ENCODE data around the gene ACRBP.

The ACRBP gene

DNA sequence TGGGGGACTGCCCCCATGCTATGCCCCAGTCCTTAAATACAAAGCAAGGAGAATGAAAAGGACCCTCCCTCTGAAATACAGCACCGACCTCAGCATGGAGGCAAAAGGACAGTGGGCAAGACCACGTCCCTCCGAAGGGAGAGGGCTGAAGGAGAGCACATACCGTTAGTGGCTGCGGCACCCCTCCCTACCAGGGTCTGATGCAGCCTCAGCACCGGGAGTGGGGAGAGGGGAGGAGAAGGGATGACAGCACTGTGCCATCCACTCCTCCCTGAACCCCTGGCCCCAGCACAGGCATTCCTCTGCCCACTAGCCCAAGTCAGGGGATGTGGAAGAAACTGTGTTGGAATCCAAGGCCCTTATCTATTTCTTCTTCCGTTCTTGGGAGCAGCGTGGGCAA is 3.6 kb upstream of the ACRBP start:
- DNase-seq (ENCODE audit: low read depth, low spot score), result no peak
- H3K27ac ChIP-seq, result no peak overlapping the region

DNA sequence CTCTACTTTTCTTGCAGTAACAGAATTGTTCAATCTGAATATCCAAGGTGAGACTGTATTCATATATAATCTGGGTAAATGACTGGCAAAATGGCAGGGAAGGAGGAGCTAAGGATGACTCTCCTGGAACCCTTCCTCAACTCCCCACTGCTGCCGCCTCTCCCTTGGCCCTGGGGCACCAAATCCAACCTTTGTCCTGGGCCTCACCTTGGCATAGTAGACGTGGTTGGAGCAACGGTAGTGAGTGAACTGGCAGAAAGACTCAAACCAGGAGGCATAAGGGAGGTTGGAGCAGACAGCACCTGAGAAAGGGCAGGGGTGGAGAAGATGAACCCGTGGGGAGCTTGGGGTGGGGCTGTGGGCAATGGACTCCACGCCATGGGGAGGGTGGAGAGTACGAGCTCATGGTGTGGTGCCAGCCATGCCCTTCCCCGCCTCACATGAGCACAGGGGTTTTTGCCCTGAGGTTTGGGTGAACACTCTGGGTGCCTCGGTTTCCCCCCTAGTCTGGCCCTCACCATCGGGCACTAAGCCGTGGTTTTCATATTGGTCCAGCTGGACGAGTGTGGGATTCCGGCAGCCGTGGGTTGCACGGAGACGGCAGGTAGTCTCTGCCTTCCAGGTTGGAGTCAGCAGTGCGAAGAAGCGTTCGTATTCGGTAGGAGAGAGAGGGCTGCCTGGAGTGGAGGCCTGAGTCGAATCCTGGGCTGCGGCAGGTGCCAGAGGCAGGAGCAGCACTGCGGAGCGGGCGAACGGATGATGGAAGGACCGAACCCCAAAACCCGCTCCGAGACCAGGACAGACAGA is 753 bp downstream of the ACRBP start:
- H3K27ac ChIP-seq, result no peak overlapping the region
- DNase-seq (ENCODE audit: low read depth, low spot score), result no peak

DNA sequence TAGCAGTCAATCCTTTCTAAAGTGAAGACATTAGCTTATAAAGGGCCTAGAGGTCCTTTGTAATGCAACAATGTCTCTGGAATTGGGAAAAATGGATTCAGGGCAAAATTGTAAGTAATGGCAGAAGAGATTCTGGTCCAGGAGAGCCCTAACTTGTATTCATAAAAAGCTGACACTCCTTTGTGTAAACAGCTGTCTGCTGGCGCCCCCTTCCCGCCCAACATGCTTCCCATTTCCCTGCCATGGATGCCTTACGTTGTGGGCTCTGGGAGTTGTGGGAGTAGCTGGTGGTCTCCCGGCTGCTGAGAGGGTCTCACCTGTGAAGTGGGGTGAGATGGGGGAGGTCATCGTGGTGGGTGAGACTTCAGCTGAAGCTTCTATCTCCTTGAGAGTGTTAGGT is 2.3 kb downstream of the ACRBP start:
- no peak for DNase-seq (ENCODE audit: low read depth, low spot score)
- H3K27ac ChIP-seq, result no peak overlapping the region

DNA sequence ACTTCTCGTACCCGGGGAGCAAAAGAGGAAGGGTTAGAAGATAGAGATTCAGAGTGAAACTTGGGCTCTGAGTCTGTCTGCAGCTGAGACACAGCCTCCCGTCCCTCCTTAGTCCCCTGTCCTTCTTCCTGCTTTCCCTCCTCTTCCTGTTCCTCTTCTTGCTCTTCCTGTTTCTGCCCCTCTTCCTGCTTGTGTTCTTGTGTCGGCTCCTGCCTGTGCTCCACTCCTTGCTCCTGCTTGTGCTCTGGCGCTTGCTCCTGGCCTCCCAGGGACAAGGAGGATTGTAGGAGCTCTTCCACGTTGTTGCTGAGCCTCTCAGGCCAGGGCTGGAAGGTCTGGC is 3.0 kb downstream of the ACRBP start:
- H3K27ac ChIP-seq, result no peak overlapping the region
- DNase-seq (ENCODE audit: low read depth, low spot score), result no peak

DNA sequence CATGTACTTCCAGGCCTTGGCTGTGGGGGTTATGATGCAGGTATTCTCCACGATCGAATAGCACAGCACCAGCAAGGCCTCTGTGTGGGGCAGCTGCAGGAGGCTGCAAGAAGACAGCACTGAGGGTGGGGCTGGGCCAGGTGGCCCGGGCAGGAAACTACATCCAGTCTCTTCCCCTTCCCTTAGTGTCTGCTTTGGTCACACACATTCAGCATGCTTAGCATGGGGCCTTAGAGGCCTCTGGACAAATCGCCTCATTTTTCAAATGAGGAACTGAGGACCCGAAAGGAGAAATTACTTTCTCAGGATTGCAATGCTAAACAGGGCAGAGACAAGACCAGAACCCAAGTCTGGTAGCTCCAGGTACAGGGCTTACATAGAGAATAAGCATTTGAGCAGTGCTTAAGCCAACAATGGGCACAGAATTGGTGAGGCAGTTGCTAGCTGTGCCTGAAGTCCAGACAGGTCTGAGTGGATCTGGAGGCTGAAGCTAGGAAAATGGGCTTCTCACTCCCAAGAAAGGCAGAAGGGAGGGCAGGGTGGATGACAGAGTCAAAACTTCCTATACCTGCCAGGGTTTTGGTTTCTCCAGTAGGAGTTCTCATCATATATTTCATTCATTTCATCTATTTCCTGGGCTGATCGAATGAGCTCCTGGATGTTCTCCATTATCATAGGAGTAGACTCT is 3.5 kb downstream of the ACRBP start:
- DNase-seq (ENCODE audit: low read depth, low spot score), result no peak
- no peak overlapping the region for H3K27ac ChIP-seq

DNA sequence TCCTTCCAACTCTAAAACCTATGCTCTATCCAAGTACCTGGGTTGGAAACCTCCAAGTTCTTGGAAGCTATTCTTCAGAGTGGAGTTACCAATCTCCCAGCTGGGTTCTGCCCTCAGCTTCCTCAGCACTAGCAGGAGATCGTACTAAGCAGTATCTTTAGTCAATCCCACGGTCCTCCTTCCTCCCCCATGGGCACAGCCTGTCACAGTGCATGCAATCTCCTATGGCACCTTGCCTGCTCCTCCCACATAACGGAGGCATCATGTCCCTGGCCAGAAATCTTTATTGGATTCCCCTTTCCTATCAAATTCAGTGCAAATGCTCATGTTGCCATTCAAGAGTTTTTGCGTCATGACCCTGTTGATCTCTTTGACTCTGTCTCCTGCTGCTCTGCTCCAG is 6.1 kb downstream of the ACRBP start:
- DNase-seq (ENCODE audit: low read depth, low spot score), result no peak

DNA sequence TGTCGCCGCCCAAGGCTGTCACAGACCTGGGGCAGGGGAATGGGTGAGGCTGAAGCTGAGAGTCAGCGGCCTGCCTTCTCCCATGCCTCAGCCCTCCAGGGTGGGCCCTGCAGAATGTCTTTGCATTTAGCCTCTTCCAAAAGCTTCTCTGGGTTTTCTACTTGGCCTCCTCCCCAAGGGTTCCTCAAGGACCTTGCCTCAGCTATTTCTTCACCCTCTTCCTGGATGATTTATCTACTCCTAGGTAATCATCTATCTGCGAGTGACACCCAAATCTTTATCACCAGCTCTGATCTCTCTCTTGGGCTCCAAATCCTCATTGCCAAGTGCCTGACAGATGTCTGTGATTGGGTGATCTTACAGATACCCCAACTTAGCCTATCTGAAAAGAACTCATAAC is 6.7 kb downstream of the ACRBP start:
- no peak for DNase-seq (ENCODE audit: low read depth, low spot score)
- H3K27ac ChIP-seq, result no peak overlapping the region

More for the DNA sequence above, 6.1 kb downstream of the ACRBP start:
- H3K27ac ChIP-seq, result no peak overlapping the region

GRCh38 chr12:6639151-6639801 is 8.0 kb downstream of the ACRBP start:
- no peak for DNase-seq (ENCODE audit: low read depth, low spot score)
- H3K27ac ChIP-seq, result no peak overlapping the region

GRCh38 chr12:6638305-6638704 is 8.9 kb downstream of the ACRBP start:
- no peak for DNase-seq (ENCODE audit: low read depth, low spot score)
- no peak overlapping the region for H3K27ac ChIP-seq

GRCh38 chr12:6635856-6636531 is 11.2 kb downstream of the ACRBP start, which contains the start of gene LPAR5:
Gene LPAR5, minus strand, starts transcription at chr12:6635959. Its CDS starts 14,711 bp downstream, at chr12:6621248.
- peak within 1 kb of the TSS; percentile 77 for H3K27ac ChIP-seq
- peak; percentile 43 for DNase-seq (ENCODE audit: low read depth, low spot score)

GRCh38 chr12:6635375-6635855 is 11.8 kb downstream of the ACRBP start:
- H3K27ac ChIP-seq, result peak overlapping the region; percentile 77
- DNase-seq (ENCODE audit: low read depth, low spot score), result no peak

- no peak overlapping the region for H3K27ac ChIP-seq
- DNase-seq (ENCODE audit: low read depth, low spot score), result no peak
Observed at GRCh38 chr12:6632026-6632983, 14.9 kb downstream of the ACRBP start.

DNA sequence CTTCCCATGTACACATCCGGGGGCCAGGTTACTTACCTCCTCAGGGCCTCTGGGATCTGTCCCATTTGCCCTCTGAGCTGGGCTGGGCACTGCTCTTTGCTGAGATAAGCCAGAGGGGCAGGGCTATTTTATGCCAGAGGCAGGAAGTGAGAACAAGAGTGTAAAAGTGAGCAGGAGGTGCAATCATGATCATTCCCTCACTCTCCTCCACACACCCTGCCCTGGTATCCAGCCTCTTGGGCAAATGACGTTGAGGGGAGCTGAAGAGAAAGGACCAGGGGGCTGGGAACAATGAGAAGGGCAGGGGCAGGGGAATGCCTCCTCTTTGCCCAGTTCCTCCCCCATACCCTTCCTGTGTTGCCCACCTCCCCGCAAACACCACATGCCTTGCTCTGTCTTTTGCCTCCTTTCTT is 15.7 kb downstream of the ACRBP start:
- no peak overlapping the region for H3K27ac ChIP-seq
- no peak for DNase-seq (ENCODE audit: low read depth, low spot score)

DNA sequence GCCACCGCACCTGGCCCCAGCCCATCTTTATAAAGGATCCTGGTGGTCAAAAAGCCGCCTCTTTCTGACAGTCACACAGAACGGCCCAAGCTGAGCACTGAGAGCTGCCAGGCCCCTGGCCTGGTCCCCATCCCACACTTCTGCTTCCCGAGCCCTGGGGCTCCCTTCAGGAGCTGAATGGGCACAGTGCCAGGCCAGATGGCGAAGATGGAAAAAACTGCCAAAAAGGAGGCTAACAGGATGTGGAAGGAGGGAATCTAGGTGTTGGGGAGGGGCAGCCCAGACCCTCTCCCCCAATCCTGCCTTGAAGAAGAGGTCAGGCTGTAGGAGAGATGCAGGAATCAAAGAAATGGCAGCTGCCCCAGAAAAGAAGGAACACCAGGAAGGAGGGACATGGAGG is 16.5 kb downstream of the ACRBP start:
- no peak for DNase-seq (ENCODE audit: low read depth, low spot score)
- H3K27ac ChIP-seq, result no peak overlapping the region

- H3K27ac ChIP-seq, result no peak overlapping the region
- DNase-seq (ENCODE audit: low read depth, low spot score), result no peak
Observed at GRCh38 chr12:6627616-6628015, 19.6 kb downstream of the ACRBP start.

- H3K27ac ChIP-seq, result no peak overlapping the region
Observed at GRCh38 chr12:6626654-6627283, 20.5 kb downstream of the ACRBP start.

DNA sequence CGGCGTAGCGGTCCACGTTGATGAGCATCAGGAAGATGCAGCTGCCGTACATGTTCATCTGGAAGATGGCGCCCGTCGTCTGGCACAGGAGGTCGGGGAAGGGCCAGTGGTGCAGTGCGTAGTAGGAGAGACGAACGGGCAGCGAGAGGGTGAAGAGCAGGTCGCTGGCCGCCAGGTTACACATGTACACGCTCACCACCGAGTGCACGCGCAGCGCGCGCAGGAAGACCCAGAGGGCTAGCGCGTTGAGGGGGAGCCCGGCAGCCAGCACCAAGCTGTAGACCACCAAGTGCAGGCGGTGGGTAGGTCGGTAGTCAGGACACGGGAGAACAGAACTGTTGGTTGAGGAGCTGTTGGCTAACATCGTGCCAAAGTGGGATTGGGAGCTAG is 26.4 kb downstream of the ACRBP start:
- no peak for DNase-seq (ENCODE audit: low read depth, low spot score)
- H3K27ac ChIP-seq, result no peak overlapping the region

More at GRCh38 chr12:6626654-6627283, 20.5 kb downstream of the ACRBP start:
- no peak for DNase-seq (ENCODE audit: low read depth, low spot score)

GRCh38 chr12:6620137-6620884 is 26.9 kb downstream of the ACRBP start:
- DNase-seq (ENCODE audit: low read depth, low spot score), result no peak

More at GRCh38 chr12:6620137-6620884, 26.9 kb downstream of the ACRBP start:
- H3K27ac ChIP-seq, result no peak overlapping the region
